ENCODE results near the gene AUTS2. TPM values are rescaled to one million over a fixed set of nuclear protein-coding genes. Genes with fewer than 3 reads are reported as not detected.

The AUTS2 gene
- total RNA-seq, 1 experiment from 2014 or later, result 42.1 TPM

- Histone ChIP-seq H3K4me1 (ENCODE audit: insufficient read depth, low read length, poor library complexity, severe bottlenecking) (no peaks in the 10 kb centered on the region), H3K9me3 (ENCODE audit: low read depth, low read length, poor library complexity, severe bottlenecking) (no peaks in the 10 kb centered on the region), H3K27ac (ENCODE audit: low read depth, low read length, poor library complexity, severe bottlenecking) (no peak overlapping the region), H3K36me3 (ENCODE audit: insufficient read depth, low read length, poor library complexity, severe bottlenecking) (no peaks in the 10 kb centered on the region), H3K4me3 (ENCODE audit: low read depth, low read length, poor library complexity, severe bottlenecking) (no peak overlapping the region), H3K27me3 (replicated peaks; ENCODE audit: insufficient read depth, low read depth, low read length, poor library complexity) (no peaks in the 10 kb centered on the region)
- no TSS peak for BruUV-seq (replicated peaks)
- intact Hi-C loops (cut with micrococcal nuclease; ENCODE audit: unreplicated experiment), result no loop called here
- no peak for TF ChIP-seq EZH2 (IDR thresholded peaks at IDR 0.05; ENCODE audit: borderline replicate concordance, low read depth, low read length, poor library complexity, severe bottlenecking)
- no peak for TF ChIP-seq CTCF (conservative IDR thresholded peaks at IDR 0.05; ENCODE audit: low read depth, low read length)
- POLR2A ChIA-PET (ENCODE audit: low non-redundant PET), result no interaction called here
- CTCF ChIA-PET, result no interaction called here
- DNase-seq (ENCODE audit: low spot score), result no peak
Measured at GRCh38 chr7:70313687-70314086, 715.4 kb downstream of the AUTS2 start.

- no peaks in the 10 kb centered on the region for H3K27me3 ChIP-seq (replicated peaks; ENCODE audit: insufficient read depth, low read depth, low read length, poor library complexity)
- no peaks in the 10 kb centered on the region for H3K4me1 ChIP-seq (ENCODE audit: insufficient read depth, low read length, poor library complexity, severe bottlenecking)
- H3K4me3 ChIP-seq (ENCODE audit: low read depth, low read length, poor library complexity, severe bottlenecking), result no peak overlapping the region
- no peak overlapping the region for H3K27ac ChIP-seq (ENCODE audit: low read depth, low read length, poor library complexity, severe bottlenecking)
- no peak for DNase-seq (ENCODE audit: low spot score)
- BruUV-seq (replicated peaks), result no TSS peak
- no peaks in the 10 kb centered on the region for H3K9me3 ChIP-seq (ENCODE audit: low read depth, low read length, poor library complexity, severe bottlenecking)
- ChIA-PET POLR2A (ENCODE audit: low non-redundant PET) (no interaction called here), CTCF (no interaction called here)
- intact Hi-C loops (cut with micrococcal nuclease; ENCODE audit: unreplicated experiment), result no loop called here
- no peak for TF ChIP-seq EZH2 (IDR thresholded peaks at IDR 0.05; ENCODE audit: borderline replicate concordance, low read depth, low read length, poor library complexity, severe bottlenecking)
- no peak for TF ChIP-seq CTCF (conservative IDR thresholded peaks at IDR 0.05; ENCODE audit: low read depth, low read length)
- H3K36me3 ChIP-seq (ENCODE audit: insufficient read depth, low read length, poor library complexity, severe bottlenecking), result no peaks in the 10 kb centered on the region
Measured at GRCh38 chr7:70314221-70314620, 715.9 kb downstream of the AUTS2 start.

GRCh38 chr7:70316745-70317144 is 718.5 kb downstream of the AUTS2 start:
- H3K4me3 ChIP-seq (ENCODE audit: low read depth, low read length, poor library complexity, severe bottlenecking), result no peak overlapping the region
- H3K36me3 ChIP-seq (ENCODE audit: insufficient read depth, low read length, poor library complexity, severe bottlenecking), result no peaks in the 10 kb centered on the region
- DNase-seq (ENCODE audit: low spot score), result no peak
- H3K4me1 ChIP-seq (ENCODE audit: insufficient read depth, low read length, poor library complexity, severe bottlenecking), result no peaks in the 10 kb centered on the region
- H3K9me3 ChIP-seq (ENCODE audit: low read depth, low read length, poor library complexity, severe bottlenecking), result no peaks in the 10 kb centered on the region
- CTCF ChIA-PET, result no interaction called here
- H3K27ac ChIP-seq (ENCODE audit: low read depth, low read length, poor library complexity, severe bottlenecking), result no peak overlapping the region
- no peaks in the 10 kb centered on the region for H3K27me3 ChIP-seq (replicated peaks; ENCODE audit: insufficient read depth, low read depth, low read length, poor library complexity)
- BruUV-seq (replicated peaks), result no TSS peak
- no peak for TF ChIP-seq CTCF (conservative IDR thresholded peaks at IDR 0.05; ENCODE audit: low read depth, low read length)
- no peak for TF ChIP-seq EZH2 (IDR thresholded peaks at IDR 0.05; ENCODE audit: borderline replicate concordance, low read depth, low read length, poor library complexity, severe bottlenecking)
- POLR2A ChIA-PET (ENCODE audit: low non-redundant PET), result no interaction called here
- intact Hi-C loops (cut with micrococcal nuclease; ENCODE audit: unreplicated experiment), result no loop called here

Measured in A673 (cell line).